B cell (primary cell): ENCODE measurements around the gene NGEF. TPM values are rescaled to one million over a fixed set of nuclear protein-coding genes. Genes with fewer than 3 reads are reported as not detected.

ENCODE experiments used
- ATAC-seq: fragments of 200-7000 bp; cut with Tn5 transposase; one replicate; pipeline ENCODE4 v1.10.0; 2021; ENCODE audit warnings: low read depth, mild to moderate bottlenecking, moderate number of reproducible peaks, moderate library complexity
- CTCF ChIA-PET: fragments of 350-600 bp; sonication (Branson Sonifier 250); formaldehyde crosslinking; loops from one replicate; lab custom pipeline; 2021; ENCODE audit warnings: antibody characterized with exemption, inconsistent platforms; lab: Charles Lee
- POLR2A ChIA-PET: fragments of 350-600 bp; sonication (Branson Sonifier 250); formaldehyde crosslinking; loops from one replicate; lab custom pipeline; 2021; ENCODE audit warnings: antibody characterized with exemption; lab: Charles Lee
- DNase-seq: peaks from one replicate; pipeline ENCODE4 v3.0.0; 2013
- H2AFZ ChIP-seq: 2 replicates; pipeline ENCODE4 v1.6.1; 2012; ENCODE audit warnings: mild to moderate bottlenecking, low read depth, low read length; ENCODE audit not compliant: insufficient read depth, poor library complexity, severe bottlenecking
- H3K27ac ChIP-seq, 2 donors: 1 replicate in 1 of 2; 2 replicates in 1 of 2; pipeline ENCODE4 v1.5.1; 2012 to 2013; ENCODE audit warnings: low read length in 2 of 2, mild to moderate bottlenecking in 2 of 2, moderate library complexity in 1 of 2
- H3K27me3 ChIP-seq, 4 experiments: fragments of 200-600 bp in 1 of 4; sonication (generic) in 1 of 4; replicated peaks in 1 of 4; 1 replicate in 2 of 4; 2 replicates in 2 of 4; pipeline versions ENCODE4 v1.6.1 to v1.7.0; 2013 to 2016; ENCODE audit warnings: low read length in 3 of 4, mild to moderate bottlenecking in 2 of 4, mixed read lengths in 1 of 4, moderate library complexity in 1 of 4; ENCODE audit not compliant: insufficient read depth in 4 of 4, control insufficient read depth in 3 of 4; ENCODE audit errors: control extremely low read depth in 1 of 4
- H3K36me3 ChIP-seq, 2 experiments: replicated peaks in 1 of 2; 1 replicate in 1 of 2; 2 replicates in 1 of 2; pipeline versions ENCODE4 v1.6.1 to v1.7.1; 2013; ENCODE audit warnings: low read length in 1 of 2; ENCODE audit not compliant: insufficient read depth in 2 of 2, control insufficient read depth in 1 of 2; ENCODE audit errors: control extremely low read depth in 1 of 2, extremely low read depth in 1 of 2
- H3K4me1 ChIP-seq, 2 donors: fragments of 200-600 bp in 1 of 2; sonication (generic) in 1 of 2; 1 replicate in 1 of 2; 2 replicates in 1 of 2; pipeline versions ENCODE4 v1.5.1 to v1.6.1; 2013 to 2017; ENCODE audit warnings: low read length in 2 of 2; ENCODE audit not compliant: control insufficient read depth in 2 of 2, insufficient read depth in 2 of 2
- H3K4me2 ChIP-seq: replicated peaks from 2 replicates; pipeline ENCODE3; 2012; ENCODE audit warnings: mild to moderate bottlenecking, low read depth, low read length; ENCODE audit not compliant: poor library complexity, severe bottlenecking
- H3K4me3 ChIP-seq, 5 experiments: fragments of 200-600 bp in 1 of 5; sonication (generic) in 1 of 5; 1 replicate in 3 of 5; 2 replicates in 2 of 5; pipeline versions ENCODE4 v1.5.1 to v1.7.0; 2011 to 2016; ENCODE audit warnings: low read length in 4 of 5, mild to moderate bottlenecking in 4 of 5, low read depth in 2 of 5, control low read depth in 1 of 5, moderate library complexity in 1 of 5; ENCODE audit not compliant: insufficient read depth in 1 of 5; ENCODE audit errors: control extremely low read depth in 1 of 5, extremely low read depth in 1 of 5
- H3K79me2 ChIP-seq: fragments of 200-600 bp; sonication (generic); one replicate; pipeline ENCODE4 v1.6.0; 2016; ENCODE audit warnings: low read length; ENCODE audit not compliant: control insufficient read depth, insufficient read depth
- H3K9ac ChIP-seq: fragments of 200-600 bp; sonication (generic); 2 replicates; pipeline ENCODE4 v1.6.1; 2017; ENCODE audit warnings: mild to moderate bottlenecking, low read length, moderate library complexity
- H3K9me3 ChIP-seq, 3 donors: one replicate each; pipeline versions ENCODE4 v1.6.1 to v1.7.1; 2013; ENCODE audit warnings: low read length in 2 of 3; ENCODE audit not compliant: control insufficient read depth in 2 of 3, insufficient read depth in 1 of 3; ENCODE audit errors: control extremely low read depth in 1 of 3
- H4K20me1 ChIP-seq: 2 replicates; pipeline ENCODE4 v1.6.0; 2012; ENCODE audit warnings: mild to moderate bottlenecking, low read length; ENCODE audit not compliant: insufficient read depth, control insufficient read depth, poor library complexity, severe bottlenecking
- H3K27ac Mint-ChIP-seq: one replicate; pipeline ENCODE4 v1.8.0; 2021; ENCODE audit warnings: mixed read lengths
- H3K27me3 Mint-ChIP-seq: one replicate; pipeline ENCODE4 v1.8.0; 2021; ENCODE audit warnings: mixed read lengths
- H3K4me1 Mint-ChIP-seq: one replicate; pipeline ENCODE4 v1.8.0; 2021; ENCODE audit warnings: mixed read lengths
- H3K4me3 Mint-ChIP-seq: one replicate; pipeline ENCODE4 v1.8.0; 2021; ENCODE audit warnings: mixed read lengths
- H3K9me3 Mint-ChIP-seq: one replicate; pipeline ENCODE4 v1.8.0; 2022; ENCODE audit warnings: mixed read lengths; ENCODE audit not compliant: insufficient read depth
- CTCF ChIP-seq: fragments of 200-600 bp; IDR thresholded peaks from one replicate; pipeline ENCODE4 v1.8.0; 2022; ENCODE audit warnings: antibody characterized with exemption, mild to moderate bottlenecking
- EZH2 ChIP-seq: IDR thresholded peaks from 2 replicates; pipeline ENCODE4 v1.6.1; 2012; ENCODE audit warnings: borderline replicate concordance, low read depth, mild to moderate bottlenecking, moderate library complexity, low read length; ENCODE audit not compliant: insufficient read depth, poor library complexity, severe bottlenecking
- WGBS: methylation state at CpG from one replicate; pipeline ENCODE4 v1.1.5; 2013; ENCODE audit warnings: missing lambda C conversion rate; ENCODE audit not compliant: insufficient coverage; 5-methylcytosine and 5-hydroxymethylcytosine counted together
- intact Hi-C: fragments of 100-400 bp; cut with micrococcal nuclease; formaldehyde crosslinking; loops from one replicate; pipeline ENCODE4 v1.10.0; 2022
- polyA plus RNA-seq: library from polyadenylated mRNA; depleted of rRNA; stranded (reverse); fragments of >200 nt; gene quantifications from 2 replicates; pipeline ENCODE4 v1.2.3, GENCODE V29; 2012
- total RNA-seq, 2 donors: library from RNA; stranded (reverse); fragments of 120-200 nt in 1 of 2; gene quantifications; 1 replicate in 1 of 2; 2 replicates in 1 of 2; pipeline versions ENCODE4 v1.2.3 to v1.2.4, GENCODE V29; 2013 to 2022

NGEF gene
- total and polyA plus RNA-seq, 2 donors (not counting 1 experiment from before 2014, with no cell fraction given): not detected

DNA sequence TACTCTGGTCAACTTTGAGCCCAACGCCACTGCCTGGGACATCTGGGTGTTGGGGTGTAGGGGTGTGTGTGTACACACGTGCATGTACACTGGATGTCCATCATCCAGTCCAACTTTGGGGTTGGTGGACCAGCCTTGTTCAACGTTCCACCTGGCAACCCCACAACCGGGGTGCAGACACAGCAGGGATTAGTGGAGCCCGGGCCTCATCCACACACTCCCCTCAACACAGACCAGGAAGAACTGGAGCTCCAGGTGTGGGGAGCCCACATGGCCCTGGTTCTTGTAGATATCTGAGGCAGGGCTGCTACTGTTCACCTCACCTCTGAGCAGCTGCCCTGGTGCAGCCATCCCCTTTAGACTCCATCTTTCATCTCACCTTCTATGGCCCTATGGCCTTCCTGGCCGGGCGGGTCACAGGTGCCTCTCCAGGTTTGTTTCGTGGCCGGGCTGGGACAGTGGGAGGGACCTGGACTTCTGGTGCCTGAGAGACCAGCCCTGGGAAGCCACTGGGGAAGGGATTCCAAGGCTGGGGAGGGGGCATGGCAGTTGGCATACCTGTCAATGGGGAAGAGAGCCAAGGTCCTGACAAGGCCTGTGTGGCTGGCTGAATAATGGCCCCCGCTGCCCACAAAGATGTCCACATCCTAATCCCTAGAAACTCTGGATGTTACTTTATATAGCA is 26.9 kb upstream of the NGEF start:
- Mint-ChIP-seq H3K27me3 (peaks cover 17% of the 10 kb centered on the region), H3K4me1 (no peaks in the 10 kb centered on the region), H3K9me3 (no peaks in the 10 kb centered on the region), H3K27ac (no peak overlapping the region), H3K4me3 (no peak overlapping the region)
- TF ChIP-seq EZH2 (no peak), CTCF (no peak)
- Histone ChIP-seq H3K36me3 (no peaks in the 10 kb centered on the region), H3K9ac (no peak overlapping the region), H3K4me1 (no peaks in the 10 kb centered on the region), H3K4me2 (no peak overlapping the region), H3K79me2 (no peaks in the 10 kb centered on the region), H3K27ac (no peak overlapping the region), H2AFZ (no peak overlapping the region), H4K20me1 (no peaks in the 10 kb centered on the region), H3K27me3 (peaks cover 0 to 4% (median 0%) of the 10 kb centered on the region in 4 experiments), H3K4me3 (no peak overlapping the region), H3K9me3 (no peaks in the 10 kb centered on the region)
- ChIA-PET POLR2A (no interaction called here), CTCF (interaction anchor here (2.4 kb wide), 1 partner anchor 14 kb away, joined by 8 read pairs; no protein-coding TSS in a partner anchor)
- intact Hi-C loops: no loop called here
- 96% methylated on average over 7 of the region's 10 CpGs for WGBS
- DNase-seq (no peak), ATAC-seq (no peak)

DNA sequence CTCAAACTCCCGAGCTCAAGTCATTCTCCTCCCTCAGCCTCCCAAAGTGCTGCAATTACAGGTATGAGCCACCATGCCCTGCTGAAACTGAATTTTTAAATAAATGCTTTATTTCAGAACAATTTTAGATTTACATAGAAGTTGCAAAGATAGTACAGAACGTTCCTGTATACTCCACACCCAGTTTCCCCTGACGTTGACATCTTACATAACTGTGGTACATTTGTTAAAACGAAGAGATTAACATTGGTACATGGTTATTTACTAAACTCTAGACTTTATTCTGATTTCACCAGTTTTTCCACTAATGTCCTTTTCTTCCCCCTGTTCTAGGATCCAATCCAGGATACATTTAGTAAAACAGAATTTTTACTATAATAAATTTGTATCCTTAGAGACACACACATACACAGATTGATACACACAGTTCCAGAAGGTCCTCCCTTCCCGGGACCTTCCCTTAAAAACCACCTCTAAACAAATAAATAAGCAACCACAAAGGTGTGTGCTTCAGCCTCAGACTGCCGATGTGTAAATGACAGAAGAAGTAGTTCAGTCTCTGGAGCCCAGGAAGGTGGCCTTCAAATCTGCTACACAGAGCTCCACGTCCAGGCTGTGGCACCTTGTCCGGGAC is 26.3 kb upstream of the NGEF start:
- H3K9me3 ChIP-seq: no peaks in the 10 kb centered on the region
- 90% methylated on average over 3 of the region's 8 CpGs for WGBS
- H3K4me3 ChIP-seq: no peak overlapping the region
- H3K9ac ChIP-seq: no peak overlapping the region
- H3K27me3 ChIP-seq: peaks cover 0 to 4% (median 0%) of the 10 kb centered on the region in 4 experiments
- ATAC-seq (no peak), DNase-seq (no peak)
- Mint-ChIP-seq H3K9me3 (no peaks in the 10 kb centered on the region), H3K4me1 (no peaks in the 10 kb centered on the region), H3K27me3 (peaks cover 17% of the 10 kb centered on the region), H3K4me3 (no peak overlapping the region), H3K27ac (no peak overlapping the region)
- no peaks in the 10 kb centered on the region for H3K79me2 ChIP-seq
- TF ChIP-seq CTCF (no peak), EZH2 (no peak)
- H3K36me3 ChIP-seq: no peaks in the 10 kb centered on the region
- H4K20me1 ChIP-seq: no peaks in the 10 kb centered on the region
- ChIA-PET POLR2A (interaction anchor here (0.7 kb wide), 1 partner anchor 106 kb away, joined by 4 read pairs; no protein-coding TSS in a partner anchor), CTCF (interaction anchor here (0.7 to 2.4 kb wide), 2 partner anchors 14 to 88 kb away, joined by 3 to 8 read pairs; no protein-coding TSS in a partner anchor)
- no peak overlapping the region for H3K4me2 ChIP-seq
- no peak overlapping the region for H2AFZ ChIP-seq
- intact Hi-C loops: no loop called here
- H3K27ac ChIP-seq: no peak overlapping the region
- no peaks in the 10 kb centered on the region for H3K4me1 ChIP-seq
